ENCODE results near the gene PIR. TPM values are rescaled to one million over a fixed set of nuclear protein-coding genes. Genes with fewer than 3 reads are reported as not detected.

The PIR gene
- total and polyA plus RNA-seq, 9 of the 15 experiments (the other 6 are each of a cell fraction or from before 2014, with no cell fraction given), result 7.5 to 29.8 (median 11.5) TPM

DNA sequence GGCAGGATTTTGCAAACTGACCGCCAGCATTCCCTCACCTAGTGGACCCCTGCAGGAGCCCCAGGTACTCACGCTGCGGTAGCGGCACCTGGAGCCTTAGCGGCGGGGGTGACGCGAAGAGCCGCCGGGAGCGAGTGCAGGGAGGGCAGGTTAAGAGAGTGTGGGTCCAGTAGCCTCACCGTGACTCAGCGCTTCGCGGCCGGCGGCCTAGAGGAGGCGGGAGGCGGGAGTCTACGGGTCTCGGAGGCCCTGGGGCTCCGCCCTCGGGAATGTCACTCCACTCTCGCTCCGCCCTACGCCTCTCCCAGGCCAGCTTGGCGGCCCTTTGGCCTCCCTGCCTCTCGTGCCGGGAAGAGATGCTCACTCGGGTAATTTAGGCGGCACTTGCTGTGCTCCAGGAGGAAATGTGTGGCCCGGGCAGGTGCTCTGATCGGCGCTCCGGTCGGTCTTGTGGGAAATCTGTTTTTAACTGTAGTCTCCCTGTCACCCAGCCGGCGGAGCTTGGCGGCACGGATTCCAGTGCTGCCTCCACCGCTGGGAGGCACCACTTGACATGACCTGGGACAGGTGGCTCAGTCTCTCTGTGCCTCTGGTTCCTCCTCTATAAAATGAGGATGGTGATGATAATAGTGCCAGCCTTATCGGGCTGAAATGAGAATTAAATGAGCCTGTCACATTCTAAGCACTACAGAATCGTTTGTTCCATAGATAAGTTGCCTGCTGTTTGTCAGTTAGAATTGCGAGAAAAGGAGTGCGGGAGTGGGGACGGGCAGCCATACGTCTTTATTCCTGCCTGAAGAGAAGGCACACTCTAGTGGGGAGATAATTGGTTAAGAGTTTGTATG lies at the start of gene PIR (continued):
- TF ChIP-seq FOXM1 (IDR thresholded peaks at IDR 0.05; ENCODE audit: low read depth) (no peak), FOXM1 (CRISPR knock-in tag; IDR thresholded peaks at IDR 0.05; ENCODE audit: low read depth) (no peak), MEIS2 (IDR thresholded peaks at IDR 0.05; ENCODE audit: partially characterized antibody) (peak; percentile 49), JUND (IDR thresholded peaks at IDR 0.05; ENCODE audit: borderline replicate concordance, low read depth, low read length) (peak; percentile 54; the same call in 1 of the 2 replicates), JUND (tag; IDR thresholded peaks at IDR 0.05; ENCODE audit: borderline replicate concordance, low read depth, low read length) (no peak; the same call in 1 of the 3 replicates), XRCC4 (IDR thresholded peaks at IDR 0.05; ENCODE audit: extremely low read depth, insufficient read depth, insufficient read length) (no peak), IRF2 (CRISPR knock-in tag; IDR thresholded peaks at IDR 0.05) (no peak), LARP7 (IDR thresholded peaks at IDR 0.05) (no peak)
- TF ChIP-seq, protein P1, sequence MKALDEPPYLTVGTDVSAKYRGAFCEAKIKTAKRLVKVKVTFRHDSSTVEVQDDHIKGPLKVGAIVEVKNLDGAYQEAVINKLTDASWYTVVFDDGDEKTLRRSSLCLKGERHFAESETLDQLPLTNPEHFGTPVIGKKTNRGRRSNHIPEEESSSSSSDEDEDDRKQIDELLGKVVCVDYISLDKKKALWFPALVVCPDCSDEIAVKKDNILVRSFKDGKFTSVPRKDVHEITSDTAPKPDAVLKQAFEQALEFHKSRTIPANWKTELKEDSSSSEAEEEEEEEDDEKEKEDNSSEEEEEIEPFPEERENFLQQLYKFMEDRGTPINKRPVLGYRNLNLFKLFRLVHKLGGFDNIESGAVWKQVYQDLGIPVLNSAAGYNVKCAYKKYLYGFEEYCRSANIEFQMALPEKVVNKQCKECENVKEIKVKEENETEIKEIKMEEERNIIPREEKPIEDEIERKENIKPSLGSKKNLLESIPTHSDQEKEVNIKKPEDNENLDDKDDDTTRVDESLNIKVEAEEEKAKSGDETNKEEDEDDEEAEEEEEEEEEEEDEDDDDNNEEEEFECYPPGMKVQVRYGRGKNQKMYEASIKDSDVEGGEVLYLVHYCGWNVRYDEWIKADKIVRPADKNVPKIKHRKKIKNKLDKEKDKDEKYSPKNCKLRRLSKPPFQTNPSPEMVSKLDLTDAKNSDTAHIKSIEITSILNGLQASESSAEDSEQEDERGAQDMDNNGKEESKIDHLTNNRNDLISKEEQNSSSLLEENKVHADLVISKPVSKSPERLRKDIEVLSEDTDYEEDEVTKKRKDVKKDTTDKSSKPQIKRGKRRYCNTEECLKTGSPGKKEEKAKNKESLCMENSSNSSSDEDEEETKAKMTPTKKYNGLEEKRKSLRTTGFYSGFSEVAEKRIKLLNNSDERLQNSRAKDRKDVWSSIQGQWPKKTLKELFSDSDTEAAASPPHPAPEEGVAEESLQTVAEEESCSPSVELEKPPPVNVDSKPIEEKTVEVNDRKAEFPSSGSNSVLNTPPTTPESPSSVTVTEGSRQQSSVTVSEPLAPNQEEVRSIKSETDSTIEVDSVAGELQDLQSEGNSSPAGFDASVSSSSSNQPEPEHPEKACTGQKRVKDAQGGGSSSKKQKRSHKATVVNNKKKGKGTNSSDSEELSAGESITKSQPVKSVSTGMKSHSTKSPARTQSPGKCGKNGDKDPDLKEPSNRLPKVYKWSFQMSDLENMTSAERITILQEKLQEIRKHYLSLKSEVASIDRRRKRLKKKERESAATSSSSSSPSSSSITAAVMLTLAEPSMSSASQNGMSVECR (CRISPR knock-in tag; IDR thresholded peaks at IDR 0.05), result no peak
